Astrocyte (in vitro differentiated cells and primary cell): Measurements from ENCODE around the gene NAALADL2. TPM values are rescaled to one million over a fixed set of nuclear protein-coding genes. Genes with fewer than 3 reads are reported as not detected.

ENCODE experiments used
- DNase-seq: peaks from one replicate; pipeline ENCODE4 v3.0.0-alpha.2; 2010; ENCODE audit warnings: low read depth
- FAIRE-seq: peaks from 2 replicates; lab custom pipeline; 2011; peaks lifted over from hg19 to GRCh38; lab: Jason Lieb, UNC
- H2AFZ ChIP-seq: 2 replicates; pipeline ENCODE4 v1.6.0; 2012; ENCODE audit warnings: low read depth, low read length, inconsistent platforms
- H3K27ac ChIP-seq: 2 replicates; pipeline ENCODE4 v1.5.1; 2011; ENCODE audit warnings: low read depth, low read length, inconsistent platforms
- H3K27me3 ChIP-seq: 2 replicates; pipeline ENCODE4 v1.6.0; 2011; ENCODE audit warnings: low read length, inconsistent platforms; ENCODE audit not compliant: insufficient read depth
- H3K36me3 ChIP-seq: 2 replicates; pipeline ENCODE4 v1.5.1; 2011; ENCODE audit warnings: low read length, inconsistent platforms; ENCODE audit not compliant: insufficient read depth
- H3K4me1 ChIP-seq: 2 replicates; pipeline ENCODE4 v1.5.1; 2011; ENCODE audit warnings: low read length, inconsistent platforms; ENCODE audit not compliant: insufficient read depth
- H3K4me2 ChIP-seq: 2 replicates; pipeline ENCODE4 v1.6.0; 2012; ENCODE audit warnings: low read length, inconsistent platforms
- H3K4me3 ChIP-seq: 2 replicates; pipeline ENCODE4 v1.5.1; 2011; ENCODE audit warnings: low read depth, mild to moderate bottlenecking, low read length, inconsistent platforms; ENCODE audit not compliant: insufficient read depth
- H3K79me2 ChIP-seq: 2 replicates; pipeline ENCODE4 v1.6.0; 2012; ENCODE audit warnings: mild to moderate bottlenecking, low read length, inconsistent platforms; ENCODE audit not compliant: insufficient read depth
- H3K9ac ChIP-seq: 2 replicates; pipeline ENCODE4 v1.6.0; 2012; ENCODE audit warnings: mild to moderate bottlenecking, low read length, inconsistent platforms
- H3K9me3 ChIP-seq: 2 replicates; pipeline ENCODE4 v1.5.1; 2012; ENCODE audit warnings: low read depth, mild to moderate bottlenecking, low read length, inconsistent platforms; ENCODE audit not compliant: insufficient read depth
- H4K20me1 ChIP-seq: 2 replicates; pipeline ENCODE4 v1.6.0; 2012; ENCODE audit warnings: low read length, inconsistent platforms; ENCODE audit not compliant: insufficient read depth
- H3K27ac Mint-ChIP-seq: one replicate; pipeline ENCODE4 v1.8.0; 2021; ENCODE audit warnings: mild to moderate bottlenecking, mixed read lengths; ENCODE audit not compliant: unreplicated experiment
- H3K27me3 Mint-ChIP-seq: one replicate; pipeline ENCODE4 v1.8.0; 2021; ENCODE audit warnings: low read depth, mixed read lengths; ENCODE audit not compliant: unreplicated experiment
- H3K36me3 Mint-ChIP-seq: one replicate; pipeline ENCODE4 v1.8.0; 2021; ENCODE audit warnings: low read depth, mixed read lengths; ENCODE audit not compliant: unreplicated experiment
- H3K4me1 Mint-ChIP-seq: one replicate; pipeline ENCODE4 v1.8.0; 2021; ENCODE audit warnings: low read depth, mixed read lengths; ENCODE audit not compliant: unreplicated experiment
- H3K4me3 Mint-ChIP-seq: one replicate; pipeline ENCODE4 v1.8.0; 2021; ENCODE audit warnings: mild to moderate bottlenecking, moderate library complexity, mixed read lengths; ENCODE audit not compliant: unreplicated experiment
- H3K9me3 Mint-ChIP-seq: one replicate; pipeline ENCODE4 v1.8.0; 2021; ENCODE audit warnings: mild to moderate bottlenecking, mixed read lengths; ENCODE audit not compliant: unreplicated experiment
- CTCF ChIP-seq: IDR thresholded peaks from 2 replicates; pipeline ENCODE4 v1.5.1; 2011; ENCODE audit warnings: low read depth, mild to moderate bottlenecking, inconsistent platforms, low read length, moderate library complexity; ENCODE audit not compliant: insufficient read depth
- EZH2 ChIP-seq: IDR thresholded peaks from 2 replicates; pipeline ENCODE4 v1.6.1; 2012; ENCODE audit warnings: mild to moderate bottlenecking, low read length, inconsistent platforms; ENCODE audit not compliant: insufficient read depth
- total RNA-seq: library from RNA; stranded (reverse); gene quantifications from 2 replicates; pipeline ENCODE4 v1.2.1, GENCODE V29; 2021

NAALADL2 gene
- total RNA-seq, 1 donor from 2014 or later = 2.7 TPM

DNA sequence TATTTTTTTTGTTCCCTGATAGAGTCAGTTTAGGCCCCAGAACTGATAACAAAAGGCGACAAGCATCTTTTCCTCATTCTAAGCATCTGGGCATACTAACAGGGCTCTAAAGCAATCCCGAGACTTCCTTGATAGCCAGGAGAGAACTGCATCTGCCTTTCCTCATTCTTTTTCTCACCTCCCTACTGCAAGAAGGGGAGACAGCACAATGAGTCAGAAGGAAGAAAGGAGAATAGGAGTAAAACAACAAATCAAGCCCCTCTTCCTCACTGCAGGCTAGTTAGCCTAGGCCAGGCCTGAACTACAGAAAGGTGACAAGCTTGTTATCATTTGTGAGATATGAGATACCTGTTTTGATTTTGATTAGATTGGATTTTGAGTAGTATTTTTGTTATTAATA lies 97.9 kb downstream of the NAALADL2 start:
- peak; percentile 82 for FAIRE-seq
- Mint-ChIP-seq H3K9me3 (no peaks in the 10 kb centered on the region), H3K4me3 (no peak overlapping the region), H3K4me1 (peaks cover 30% of the 10 kb centered on the region), H3K27ac (peak overlapping the region; percentile 28), H3K36me3 (no peaks in the 10 kb centered on the region), H3K27me3 (no peaks in the 10 kb centered on the region)
- H3K4me1 ChIP-seq = peaks cover 20% of the 10 kb centered on the region
- no peaks in the 10 kb centered on the region for H4K20me1 ChIP-seq
- H3K4me2 ChIP-seq = peak overlapping the region; percentile 16
- TF ChIP-seq CTCF (no peak), EZH2 (no peak)
- DNase-seq = peak; percentile 27
- no peaks in the 10 kb centered on the region for H3K9me3 ChIP-seq
- peak overlapping the region; percentile 15 for H3K9ac ChIP-seq
- H3K36me3 ChIP-seq = no peaks in the 10 kb centered on the region
- H3K27me3 ChIP-seq = no peaks in the 10 kb centered on the region
- peak overlapping the region; percentile 40 for H3K27ac ChIP-seq
- H3K4me3 ChIP-seq = no peak overlapping the region
- H3K79me2 ChIP-seq = no peaks in the 10 kb centered on the region
- no peak overlapping the region for H2AFZ ChIP-seq

DNA sequence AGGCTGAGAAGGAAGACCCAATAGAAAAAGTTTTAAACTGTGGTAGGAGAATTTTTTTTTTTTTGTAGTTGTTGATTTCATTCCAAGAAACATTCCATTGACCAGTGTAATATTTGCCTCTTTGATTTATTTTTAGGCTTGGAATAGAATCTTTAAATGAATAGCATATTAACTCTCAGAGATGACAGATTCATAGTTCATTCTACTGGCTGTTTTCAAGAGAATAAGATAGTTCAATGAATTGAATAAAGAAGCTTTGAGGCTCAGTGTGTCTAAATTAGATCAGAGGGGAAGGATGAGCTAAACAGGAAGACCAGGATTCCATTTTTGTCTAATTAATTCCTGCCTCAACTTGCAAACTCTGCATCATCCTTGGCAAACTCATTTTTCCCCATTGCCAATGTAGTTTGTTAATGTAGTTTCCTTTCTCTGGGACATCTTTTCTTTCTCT lies 98.4 kb downstream of the NAALADL2 start:
- H3K36me3 ChIP-seq = no peaks in the 10 kb centered on the region
- no peaks in the 10 kb centered on the region for H3K9me3 ChIP-seq
- no peak for TF ChIP-seq EZH2
- TF ChIP-seq CTCF = no peak
- H3K27me3 Mint-ChIP-seq = no peaks in the 10 kb centered on the region
- no peak overlapping the region for H3K9ac ChIP-seq
- no peak overlapping the region for H3K4me3 ChIP-seq
- no peaks in the 10 kb centered on the region for H3K27me3 ChIP-seq
- peak; percentile 90 for FAIRE-seq
- peaks cover 20% of the 10 kb centered on the region for H3K4me1 ChIP-seq
- H3K27ac ChIP-seq = peak overlapping the region; percentile 46
- peak overlapping the region; percentile 35 for H2AFZ ChIP-seq
- H3K36me3 Mint-ChIP-seq = no peaks in the 10 kb centered on the region
- peak overlapping the region; percentile 30 for H3K27ac Mint-ChIP-seq
- no peak overlapping the region for H3K4me3 Mint-ChIP-seq
- H3K79me2 ChIP-seq = no peaks in the 10 kb centered on the region
- no peaks in the 10 kb centered on the region for H4K20me1 ChIP-seq
- DNase-seq = peak; percentile 36
- peak overlapping the region; percentile 33 for H3K4me2 ChIP-seq
- no peaks in the 10 kb centered on the region for H3K9me3 Mint-ChIP-seq
- peaks cover 27% of the 10 kb centered on the region for H3K4me1 Mint-ChIP-seq

DNA sequence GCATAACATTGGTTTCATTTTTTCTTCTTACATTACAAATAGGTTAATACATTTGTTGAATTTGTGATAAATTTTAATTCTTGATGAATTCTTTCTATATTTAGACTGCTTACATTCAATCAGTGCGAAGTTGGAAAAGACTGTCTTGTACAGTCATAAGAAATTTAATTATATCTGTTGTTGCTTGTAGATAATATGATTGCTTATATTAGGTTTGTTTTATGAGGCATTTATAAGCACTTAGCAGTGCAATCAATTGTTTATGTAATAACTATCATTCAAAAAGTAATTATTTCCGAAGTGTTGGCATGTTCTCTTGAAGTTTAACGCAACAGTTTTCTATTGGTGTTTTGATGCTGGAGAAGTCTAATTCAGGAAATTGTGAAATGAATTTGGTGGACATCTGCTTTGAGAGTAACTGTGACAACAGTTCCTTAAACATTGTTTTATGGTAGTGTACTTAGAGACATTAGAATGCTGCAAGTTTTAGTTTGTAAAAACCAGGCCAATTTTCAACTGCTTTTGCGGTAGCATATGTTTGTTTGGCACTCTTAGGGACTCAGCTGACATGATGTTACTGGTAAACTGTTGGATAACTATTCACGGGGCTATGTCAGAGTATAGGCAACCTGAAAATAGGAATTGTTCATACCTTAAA lies 99.7 kb downstream of the NAALADL2 start:
- peaks cover 20% of the 10 kb centered on the region for H3K4me1 ChIP-seq
- no peak for FAIRE-seq

More for the DNA sequence above, 99.7 kb downstream of the NAALADL2 start:
- Histone ChIP-seq H3K79me2 (no peaks in the 10 kb centered on the region), H3K9me3 (no peaks in the 10 kb centered on the region), H3K9ac (no peak overlapping the region), H3K27ac (no peak overlapping the region), H3K4me3 (no peak overlapping the region), H3K36me3 (no peaks in the 10 kb centered on the region), H3K4me2 (no peak overlapping the region), H4K20me1 (no peaks in the 10 kb centered on the region), H3K27me3 (no peaks in the 10 kb centered on the region), H2AFZ (no peak overlapping the region)
- H3K27me3 Mint-ChIP-seq = no peaks in the 10 kb centered on the region
- H3K36me3 Mint-ChIP-seq = no peaks in the 10 kb centered on the region
- no peak overlapping the region for H3K4me3 Mint-ChIP-seq
- H3K27ac Mint-ChIP-seq = no peak overlapping the region
- DNase-seq = no peak
- H3K9me3 Mint-ChIP-seq = no peaks in the 10 kb centered on the region
- TF ChIP-seq CTCF (no peak), EZH2 (no peak)
- peaks cover 27% of the 10 kb centered on the region for H3K4me1 Mint-ChIP-seq
